ENCODE data around the gene PRRC2B.

The PRRC2B gene

DNA sequence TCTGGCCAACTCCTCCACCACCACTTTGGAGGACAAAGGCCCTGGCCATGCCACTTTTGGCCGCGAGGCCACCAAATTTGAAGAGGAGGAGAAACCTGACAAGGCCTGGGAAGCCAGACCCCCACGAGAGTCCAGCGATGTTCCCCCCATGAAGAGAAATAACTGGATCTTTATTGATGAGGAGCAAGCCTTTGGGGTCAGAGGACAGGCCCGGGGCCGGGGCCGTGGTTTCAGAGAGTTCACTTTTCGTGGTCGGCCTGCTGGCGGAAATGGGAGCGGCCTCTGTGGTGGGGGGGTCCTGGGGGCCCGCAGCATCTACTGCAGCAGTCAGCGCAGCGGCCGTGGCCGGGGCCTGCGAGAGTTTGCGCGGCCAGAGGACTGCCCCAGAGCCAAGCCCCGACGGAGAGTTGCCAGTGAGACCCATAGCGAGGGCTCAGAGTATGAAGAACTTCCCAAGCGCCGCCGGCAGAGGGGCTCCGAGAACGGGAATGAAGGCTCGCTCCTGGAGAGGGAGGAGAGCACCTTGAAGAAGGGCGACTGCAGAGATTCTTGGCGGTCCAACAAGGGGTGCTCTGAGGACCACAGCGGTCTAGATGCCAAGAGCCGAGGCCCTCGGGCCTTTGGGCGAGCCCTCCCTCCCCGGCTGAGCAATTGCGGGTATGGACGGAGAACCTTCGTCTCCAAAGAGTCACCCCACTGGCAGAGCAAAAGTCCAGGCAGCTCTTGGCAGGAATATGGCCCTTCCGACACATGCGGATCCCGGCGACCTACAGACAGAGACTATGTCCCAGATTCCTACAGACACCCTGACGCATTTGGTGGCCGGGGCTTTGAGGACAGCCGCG is 81.4 kb downstream of the PRRC2B start:
- TF ChIP-seq EZH2phosphoT487 (IDR thresholded peaks at IDR 0.05; ENCODE audit: low read length) (no peak), EZH2 (optimal IDR thresholded peaks at IDR 0.05; ENCODE audit: low read depth, low read length) (no peak)
- Histone ChIP-seq H3K9ac (ENCODE audit: low read length) (no peak overlapping the region), H2AFZ (ENCODE audit: low read length) (no peak overlapping the region), H3K27me3 (replicated peaks; ENCODE audit: insufficient read depth, low read length) (no peaks in the 10 kb centered on the region), H3K79me2 (ENCODE audit: low read length) (peaks cover 86% of the 10 kb centered on the region), H4K20me1 (ENCODE audit: insufficient read depth, low read length) (no peaks in the 10 kb centered on the region; the same call in 1 of the 2 replicates), H3F3A (ENCODE audit: insufficient read depth, low read length) (peaks cover 10% of the 10 kb centered on the region), H3K27ac (ENCODE audit: low read length) (no peak overlapping the region), H3K36me3 (replicated peaks; ENCODE audit: insufficient read depth, low read length) (peaks cover 20% of the 10 kb centered on the region), H3K9me2 (replicated peaks; ENCODE audit: insufficient read depth, low read length) (no peaks in the 10 kb centered on the region), H3K9me3 (replicated peaks; ENCODE audit: insufficient read depth, low read length) (no peaks in the 10 kb centered on the region), H3K4me1 (ENCODE audit: low read length) (peaks cover 15% of the 10 kb centered on the region), H3K4me2 (ENCODE audit: low read depth, low read length) (no peak overlapping the region), H3K4me3 (ENCODE audit: low read length) (no peak overlapping the region)
- no peak for DNase-seq

DNA sequence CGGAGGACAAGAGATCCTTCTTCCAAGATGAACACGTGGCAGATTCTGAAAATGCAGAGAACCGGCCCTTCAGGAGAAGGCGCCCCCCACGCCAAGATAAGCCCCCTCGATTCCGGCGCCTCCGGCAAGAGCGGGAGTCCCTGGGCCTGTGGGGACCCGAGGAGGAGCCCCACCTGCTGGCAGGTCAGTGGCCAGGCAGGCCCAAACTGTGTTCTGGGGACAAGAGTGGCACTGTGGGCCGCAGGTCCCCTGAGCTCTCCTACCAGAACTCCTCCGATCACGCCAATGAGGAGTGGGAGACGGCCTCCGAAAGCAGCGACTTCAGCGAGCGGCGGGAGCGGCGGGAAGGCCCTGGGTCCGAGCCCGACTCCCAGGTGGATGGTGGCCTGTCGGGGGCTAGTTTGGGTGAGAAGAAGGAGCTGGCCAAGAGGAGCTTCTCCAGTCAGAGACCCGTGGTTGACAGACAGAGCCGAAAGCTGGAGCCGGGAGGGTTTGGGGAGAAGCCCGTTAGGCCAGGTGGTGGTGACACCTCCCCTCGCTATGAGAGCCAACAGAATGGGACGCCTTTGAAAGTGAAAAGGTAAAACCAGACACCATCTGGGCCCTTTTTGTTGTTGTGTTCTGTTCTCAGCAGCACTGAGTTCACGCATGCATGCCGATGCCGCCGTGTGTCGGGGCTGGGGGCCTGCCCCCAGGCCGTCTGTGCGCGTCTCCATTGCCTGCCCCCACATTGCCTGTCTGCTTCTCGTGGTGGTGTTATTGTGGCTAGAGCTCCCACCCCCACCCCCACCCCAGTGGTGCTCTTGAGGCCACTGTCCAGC is 82.3 kb downstream of the PRRC2B start:
- peaks cover 20% of the 10 kb centered on the region for H3K36me3 ChIP-seq (replicated peaks; ENCODE audit: insufficient read depth, low read length)
- H3K4me3 ChIP-seq (ENCODE audit: low read length): no peak overlapping the region
- no peaks in the 10 kb centered on the region for H3K27me3 ChIP-seq (replicated peaks; ENCODE audit: insufficient read depth, low read length)
- no peak overlapping the region for H3K27ac ChIP-seq (ENCODE audit: low read length)
- H3K9me3 ChIP-seq (replicated peaks; ENCODE audit: insufficient read depth, low read length): no peaks in the 10 kb centered on the region
- no peaks in the 10 kb centered on the region; the same call in 1 of the 2 replicates for H4K20me1 ChIP-seq (ENCODE audit: insufficient read depth, low read length)
- H3K79me2 ChIP-seq (ENCODE audit: low read length): peaks cover 82% of the 10 kb centered on the region
- TF ChIP-seq, protein P1, sequence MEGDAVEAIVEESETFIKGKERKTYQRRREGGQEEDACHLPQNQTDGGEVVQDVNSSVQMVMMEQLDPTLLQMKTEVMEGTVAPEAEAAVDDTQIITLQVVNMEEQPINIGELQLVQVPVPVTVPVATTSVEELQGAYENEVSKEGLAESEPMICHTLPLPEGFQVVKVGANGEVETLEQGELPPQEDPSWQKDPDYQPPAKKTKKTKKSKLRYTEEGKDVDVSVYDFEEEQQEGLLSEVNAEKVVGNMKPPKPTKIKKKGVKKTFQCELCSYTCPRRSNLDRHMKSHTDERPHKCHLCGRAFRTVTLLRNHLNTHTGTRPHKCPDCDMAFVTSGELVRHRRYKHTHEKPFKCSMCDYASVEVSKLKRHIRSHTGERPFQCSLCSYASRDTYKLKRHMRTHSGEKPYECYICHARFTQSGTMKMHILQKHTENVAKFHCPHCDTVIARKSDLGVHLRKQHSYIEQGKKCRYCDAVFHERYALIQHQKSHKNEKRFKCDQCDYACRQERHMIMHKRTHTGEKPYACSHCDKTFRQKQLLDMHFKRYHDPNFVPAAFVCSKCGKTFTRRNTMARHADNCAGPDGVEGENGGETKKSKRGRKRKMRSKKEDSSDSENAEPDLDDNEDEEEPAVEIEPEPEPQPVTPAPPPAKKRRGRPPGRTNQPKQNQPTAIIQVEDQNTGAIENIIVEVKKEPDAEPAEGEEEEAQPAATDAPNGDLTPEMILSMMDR (IDR thresholded peaks at IDR 0.05; ENCODE audit: low read length): peak; percentile 25
- TF ChIP-seq EZH2 (optimal IDR thresholded peaks at IDR 0.05; ENCODE audit: low read depth, low read length): no peak
- no peak overlapping the region for H2AFZ ChIP-seq (ENCODE audit: low read length)
- H3K4me2 ChIP-seq (ENCODE audit: low read depth, low read length): no peak overlapping the region
- H3K9ac ChIP-seq (ENCODE audit: low read length): no peak overlapping the region
- peaks cover 16% of the 10 kb centered on the region for H3K4me1 ChIP-seq (ENCODE audit: low read length)
- no peak for DNase-seq
- H3F3A ChIP-seq (ENCODE audit: insufficient read depth, low read length): peaks cover 10% of the 10 kb centered on the region
- H3K9me2 ChIP-seq (replicated peaks; ENCODE audit: insufficient read depth, low read length): no peaks in the 10 kb centered on the region

DNA sequence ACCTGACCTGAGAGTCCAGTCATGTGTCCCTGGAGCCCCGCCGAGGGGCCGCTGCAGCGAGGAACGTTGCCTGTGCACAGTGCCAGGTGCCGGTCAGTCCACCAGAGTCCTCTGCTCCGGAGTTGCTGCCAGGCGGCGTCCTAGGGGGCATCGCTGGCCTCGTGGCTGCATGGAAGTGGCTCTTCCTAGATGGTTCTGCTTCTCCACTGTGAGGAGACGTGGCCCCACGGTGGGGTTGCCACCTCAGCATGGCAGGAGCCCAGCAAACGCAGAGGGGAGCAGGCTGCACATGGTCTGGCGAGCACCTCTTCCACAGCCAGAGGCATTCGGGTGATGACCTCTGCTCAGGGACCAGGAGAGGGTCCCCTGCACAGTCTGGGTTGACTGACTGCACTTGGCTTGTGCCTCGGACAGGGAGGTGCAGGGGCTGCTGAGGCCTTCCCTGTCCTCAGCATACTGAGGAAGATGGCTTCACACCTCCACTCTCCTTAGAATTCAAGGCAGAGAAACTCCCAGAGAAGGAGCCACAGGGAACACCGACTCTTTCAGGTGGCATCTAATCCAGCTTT is 83.0 kb downstream of the PRRC2B start:
- Histone ChIP-seq H3K9ac (ENCODE audit: low read length) (no peak overlapping the region), H3K9me3 (replicated peaks; ENCODE audit: insufficient read depth, low read length) (no peaks in the 10 kb centered on the region), H3K27ac (ENCODE audit: low read length) (no peak overlapping the region), H3K9me2 (replicated peaks; ENCODE audit: insufficient read depth, low read length) (no peaks in the 10 kb centered on the region), H3K79me2 (ENCODE audit: low read length) (peaks cover 82% of the 10 kb centered on the region), H3F3A (ENCODE audit: insufficient read depth, low read length) (peaks cover 10% of the 10 kb centered on the region), H4K20me1 (ENCODE audit: insufficient read depth, low read length) (no peaks in the 10 kb centered on the region; the same call in 1 of the 2 replicates), H3K4me1 (ENCODE audit: low read length) (peaks cover 16% of the 10 kb centered on the region), H3K4me3 (ENCODE audit: low read length) (no peak overlapping the region), H3K4me2 (ENCODE audit: low read depth, low read length) (no peak overlapping the region), H3K27me3 (replicated peaks; ENCODE audit: insufficient read depth, low read length) (no peaks in the 10 kb centered on the region), H3K36me3 (replicated peaks; ENCODE audit: insufficient read depth, low read length) (peaks cover 20% of the 10 kb centered on the region), H2AFZ (ENCODE audit: low read length) (no peak overlapping the region)
- no peak for DNase-seq
- TF ChIP-seq EZH2 (optimal IDR thresholded peaks at IDR 0.05; ENCODE audit: low read depth, low read length): no peak
- TF ChIP-seq, protein P1 (IDR thresholded peaks at IDR 0.05; ENCODE audit: low read length): no peak
- no peak for TF ChIP-seq EZH2phosphoT487 (IDR thresholded peaks at IDR 0.05; ENCODE audit: low read length)
